Measurements from ENCODE around the gene KRT7. TPM values are rescaled to one million over a fixed set of nuclear protein-coding genes. Genes with fewer than 3 reads are reported as not detected.

The KRT7 gene
- total RNA-seq, 1 experiment from 2014 or later, result 13.9 TPM

- TF ChIP-seq, protein P1, sequence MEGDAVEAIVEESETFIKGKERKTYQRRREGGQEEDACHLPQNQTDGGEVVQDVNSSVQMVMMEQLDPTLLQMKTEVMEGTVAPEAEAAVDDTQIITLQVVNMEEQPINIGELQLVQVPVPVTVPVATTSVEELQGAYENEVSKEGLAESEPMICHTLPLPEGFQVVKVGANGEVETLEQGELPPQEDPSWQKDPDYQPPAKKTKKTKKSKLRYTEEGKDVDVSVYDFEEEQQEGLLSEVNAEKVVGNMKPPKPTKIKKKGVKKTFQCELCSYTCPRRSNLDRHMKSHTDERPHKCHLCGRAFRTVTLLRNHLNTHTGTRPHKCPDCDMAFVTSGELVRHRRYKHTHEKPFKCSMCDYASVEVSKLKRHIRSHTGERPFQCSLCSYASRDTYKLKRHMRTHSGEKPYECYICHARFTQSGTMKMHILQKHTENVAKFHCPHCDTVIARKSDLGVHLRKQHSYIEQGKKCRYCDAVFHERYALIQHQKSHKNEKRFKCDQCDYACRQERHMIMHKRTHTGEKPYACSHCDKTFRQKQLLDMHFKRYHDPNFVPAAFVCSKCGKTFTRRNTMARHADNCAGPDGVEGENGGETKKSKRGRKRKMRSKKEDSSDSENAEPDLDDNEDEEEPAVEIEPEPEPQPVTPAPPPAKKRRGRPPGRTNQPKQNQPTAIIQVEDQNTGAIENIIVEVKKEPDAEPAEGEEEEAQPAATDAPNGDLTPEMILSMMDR (IDR thresholded peaks at IDR 0.05; ENCODE audit: insufficient read depth in 1 of 2, low read depth in 1 of 2, low read length in 1 of 2, severe bottlenecking in 1 of 2, unreplicated experiment in 1 of 2), result no peak
- H3K27ac Mint-ChIP-seq (ENCODE audit: unreplicated experiment), result no peak overlapping the region
- peaks cover 1% of the 10 kb centered on the region; the same call in 1 of the 2 replicates for H3K36me3 ChIP-seq (ENCODE audit: control insufficient read depth, insufficient read depth, low read length)
- H3K27me3 ChIP-seq (replicated peaks; ENCODE audit: control insufficient read depth, insufficient read depth, low read length), result no peaks in the 10 kb centered on the region
- H3K9me3 Mint-ChIP-seq (ENCODE audit: unreplicated experiment), result no peaks in the 10 kb centered on the region
- peaks cover 19% of the 10 kb centered on the region for H3K9me3 ChIP-seq
- DNase-seq, result no peak
- no peak overlapping the region for H3K4me3 ChIP-seq (ENCODE audit: low read depth, low read length)
- no peaks in the 10 kb centered on the region for H3K36me3 Mint-ChIP-seq (ENCODE audit: insufficient read depth, unreplicated experiment)
- H3K4me3 Mint-ChIP-seq (ENCODE audit: unreplicated experiment), result no peak overlapping the region
- CTCF ChIA-PET, result no interaction called here
- H3K4me1 Mint-ChIP-seq (ENCODE audit: low read depth, unreplicated experiment), result peaks cover 6% of the 10 kb centered on the region
- peaks cover 21% of the 10 kb centered on the region for H3K4me1 ChIP-seq
- no TSS peak for BruUV-seq (replicated peaks)
- no peaks in the 10 kb centered on the region for H3K27me3 Mint-ChIP-seq (ENCODE audit: insufficient read depth, unreplicated experiment)
- intact Hi-C loops (cut with micrococcal nuclease; ENCODE audit: unreplicated experiment), result no loop called here
- POLR2A ChIA-PET, result no interaction called here
These were observed 26.7 kb downstream of the KRT7 start for GRCh38 chr12:52259657-52260243.

DNA sequence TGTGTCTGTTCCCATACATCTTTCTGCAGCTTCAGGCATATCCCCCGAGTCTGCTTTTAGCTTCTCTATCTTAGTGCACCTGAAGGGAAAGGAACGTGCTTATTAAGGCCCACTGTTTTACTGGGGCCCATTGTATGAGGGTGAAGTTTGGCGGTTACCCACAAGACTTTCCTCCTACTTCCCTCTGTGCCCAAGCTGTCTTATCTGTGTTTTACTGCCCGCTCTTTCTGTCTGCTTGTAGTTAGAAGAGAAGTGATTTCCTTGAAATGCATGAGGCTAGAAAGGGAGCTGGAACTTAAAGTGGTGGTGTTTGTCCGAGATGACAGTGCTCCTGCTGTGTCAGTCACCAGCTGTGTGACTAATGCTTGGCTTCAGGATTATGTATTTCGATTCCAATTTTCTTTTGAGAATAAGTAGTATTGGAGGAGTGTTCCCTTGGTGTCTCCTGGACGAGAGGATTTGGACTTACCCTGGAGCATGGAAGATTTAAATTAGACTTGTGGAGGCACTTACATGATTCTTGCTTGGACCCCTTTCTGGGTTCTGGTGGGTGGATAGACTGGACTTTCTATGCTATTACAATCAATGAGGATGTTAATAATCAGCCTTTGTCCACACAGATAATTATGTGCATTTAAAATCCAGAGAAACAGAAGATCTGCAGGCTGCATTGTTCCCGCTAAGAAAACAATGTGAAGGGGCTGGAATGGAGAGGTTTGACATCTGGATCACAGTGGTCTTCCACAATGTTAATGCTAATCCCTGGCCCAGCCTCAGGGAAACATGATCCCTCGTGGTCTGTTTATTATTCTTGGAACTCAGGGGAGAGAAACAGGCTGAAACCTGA, 27.5 kb downstream of the KRT7 start:
- H3K4me3 ChIP-seq (ENCODE audit: low read depth, low read length), result no peak overlapping the region
- H3K4me1 Mint-ChIP-seq (ENCODE audit: low read depth, unreplicated experiment), result peaks cover 6% of the 10 kb centered on the region
- CTCF ChIA-PET, result no interaction called here
- no TSS peak for BruUV-seq (replicated peaks)
- H3K27me3 Mint-ChIP-seq (ENCODE audit: insufficient read depth, unreplicated experiment), result no peaks in the 10 kb centered on the region
- H3K27ac Mint-ChIP-seq (ENCODE audit: unreplicated experiment), result no peak overlapping the region
- peaks cover 1% of the 10 kb centered on the region; the same call in 1 of the 2 replicates for H3K36me3 ChIP-seq (ENCODE audit: control insufficient read depth, insufficient read depth, low read length)
- no peak overlapping the region for H3K4me3 Mint-ChIP-seq (ENCODE audit: unreplicated experiment)
- peaks cover 19% of the 10 kb centered on the region for H3K9me3 ChIP-seq
- POLR2A ChIA-PET, result no interaction called here
- no peaks in the 10 kb centered on the region for H3K27me3 ChIP-seq (replicated peaks; ENCODE audit: control insufficient read depth, insufficient read depth, low read length)
- H3K4me1 ChIP-seq, result peaks cover 21% of the 10 kb centered on the region
- TF ChIP-seq, protein P1 (IDR thresholded peaks at IDR 0.05; ENCODE audit: insufficient read depth in 1 of 2, low read depth in 1 of 2, low read length in 1 of 2, severe bottlenecking in 1 of 2, unreplicated experiment in 1 of 2), result no peak
- no peaks in the 10 kb centered on the region for H3K36me3 Mint-ChIP-seq (ENCODE audit: insufficient read depth, unreplicated experiment)
- intact Hi-C loops (cut with micrococcal nuclease; ENCODE audit: unreplicated experiment), result no loop called here
- H3K9me3 Mint-ChIP-seq (ENCODE audit: unreplicated experiment), result no peaks in the 10 kb centered on the region
- no peak for DNase-seq

- no peaks in the 10 kb centered on the region for H3K36me3 Mint-ChIP-seq (ENCODE audit: insufficient read depth, unreplicated experiment)
- intact Hi-C loops (cut with micrococcal nuclease; ENCODE audit: unreplicated experiment), result no loop called here
- no peak overlapping the region for H3K4me3 Mint-ChIP-seq (ENCODE audit: unreplicated experiment)
- CTCF ChIA-PET, result no interaction called here
- no TSS peak for BruUV-seq (replicated peaks)
- Histone ChIP-seq H3K4me3 (ENCODE audit: low read depth, low read length) (no peak overlapping the region), H3K27me3 (replicated peaks; ENCODE audit: control insufficient read depth, insufficient read depth, low read length) (no peaks in the 10 kb centered on the region), H3K36me3 (ENCODE audit: control insufficient read depth, insufficient read depth, low read length) (peaks cover 1% of the 10 kb centered on the region; the same call in 1 of the 2 replicates), H3K4me1 (peaks cover 21% of the 10 kb centered on the region), H3K9me3 (peaks cover 19% of the 10 kb centered on the region)
- no peaks in the 10 kb centered on the region for H3K27me3 Mint-ChIP-seq (ENCODE audit: insufficient read depth, unreplicated experiment)
- no peaks in the 10 kb centered on the region for H3K9me3 Mint-ChIP-seq (ENCODE audit: unreplicated experiment)
- TF ChIP-seq, protein P1 (IDR thresholded peaks at IDR 0.05; ENCODE audit: insufficient read depth in 1 of 2, low read depth in 1 of 2, low read length in 1 of 2, severe bottlenecking in 1 of 2, unreplicated experiment in 1 of 2), result no peak
- H3K4me1 Mint-ChIP-seq (ENCODE audit: low read depth, unreplicated experiment), result peaks cover 6% of the 10 kb centered on the region
- no peak overlapping the region for H3K27ac Mint-ChIP-seq (ENCODE audit: unreplicated experiment)
- no peak for DNase-seq
- POLR2A ChIA-PET, result no interaction called here
These were observed 28.1 kb downstream of the KRT7 start for GRCh38 chr12:52261208-52261484.
